NCI-H2196 (cell line): ENCODE data around the gene MLLT10.

ENCODE experiments used
- DNase-seq: peaks from one replicate; lab custom pipeline; 2025; ENCODE audit not compliant: unreplicated experiment; lab: John Stamatoyannopoulos, UW

The MLLT10 gene

GRCh38 chr10:21533467-21534279 is at the start of gene MLLT10:
Gene MLLT10 (plus strand): TSS chr10:21534232. CDS start chr10:21534645, 413 bp downstream.
- DNase-seq: peak; percentile 92

- no peak for DNase-seq
Observed at GRCh38 chr10:21487416-21488180, 46.4 kb upstream of the MLLT10 start.

GRCh38 chr10:21488246-21488956 is 45.6 kb upstream of the MLLT10 start:
- no peak for DNase-seq

- DNase-seq: no peak
Observed at GRCh38 chr10:21488957-21489446, 45.0 kb upstream of the MLLT10 start.

- no peak for DNase-seq
Observed at GRCh38 chr10:21490028-21490710, 43.9 kb upstream of the MLLT10 start.

- DNase-seq: no peak
Observed at GRCh38 chr10:21490711-21491105, 43.3 kb upstream of the MLLT10 start.

- no peak for DNase-seq
Observed at GRCh38 chr10:21492421-21492820, 41.6 kb upstream of the MLLT10 start.

GRCh38 chr10:21493784-21494183 is 40.2 kb upstream of the MLLT10 start:
- DNase-seq: no peak

- DNase-seq: no peak
Observed at GRCh38 chr10:21494191-21495001, 39.6 kb upstream of the MLLT10 start.

GRCh38 chr10:21495002-21495751 is 38.9 kb upstream of the MLLT10 start:
- no peak for DNase-seq

- peak; percentile 84 for DNase-seq
Observed at GRCh38 chr10:21495752-21496342, 38.2 kb upstream of the MLLT10 start.

GRCh38 chr10:21496343-21497176 is 37.5 kb upstream of the MLLT10 start:
- peak; percentile 17 for DNase-seq

- peak; percentile 77 for DNase-seq
Observed at GRCh38 chr10:21497177-21497807, 36.7 kb upstream of the MLLT10 start.

- no peak for DNase-seq
Observed at GRCh38 chr10:21498377-21498776, 35.7 kb upstream of the MLLT10 start.

- no peak for DNase-seq
Observed at GRCh38 chr10:21498986-21499385, 35.0 kb upstream of the MLLT10 start.

- no peak for DNase-seq
Observed at GRCh38 chr10:21499701-21500577, 34.1 kb upstream of the MLLT10 start.

GRCh38 chr10:21500578-21500910 is 33.5 kb upstream of the MLLT10 start:
- DNase-seq: no peak
